C1 segment of cervical spinal cord (tissue), 14 donors: ENCODE results near the gene HPCAL1.

ENCODE experiments used
- DNase-seq, 14 donors: peaks; one replicate each; lab custom pipeline; 2025; lab: John Stamatoyannopoulos, UW

Gene HPCAL1

GRCh38 chr2:10322973-10323372, 20.3 kb downstream of the HPCAL1 start:
- no peak for DNase-seq

- no peak for DNase-seq
Measured at GRCh38 chr2:10323535-10323934, 20.8 kb downstream of the HPCAL1 start.

- no peak for DNase-seq
Measured at GRCh38 chr2:10324095-10324832, 21.6 kb downstream of the HPCAL1 start.

GRCh38 chr2:10325278-10326145, 22.8 kb downstream of the HPCAL1 start:
- DNase-seq: peak in 1 of 14 donors; percentile 58

- peak in 2 of 14 donors; percentile 51 to 95 for DNase-seq
Measured at GRCh38 chr2:10326151-10326616, 23.5 kb downstream of the HPCAL1 start.

- DNase-seq: peak in 4 of 14 donors; percentile 20 to 91 (median 40)
Measured at GRCh38 chr2:10326707-10327594, 24.2 kb downstream of the HPCAL1 start.

GRCh38 chr2:10327896-10328669, 25.4 kb downstream of the HPCAL1 start:
- peak in 1 of 14 donors; percentile 65 for DNase-seq

GRCh38 chr2:10328670-10329579, 26.2 kb downstream of the HPCAL1 start:
- DNase-seq: no peak

GRCh38 chr2:10329580-10329879, 26.8 kb downstream of the HPCAL1 start:
- no peak for DNase-seq

GRCh38 chr2:10329880-10330699, 27.4 kb downstream of the HPCAL1 start:
- DNase-seq: peak in 2 of 14 donors; percentile 22 to 42

- peak in 1 of 14 donors; percentile 44 for DNase-seq
Measured at GRCh38 chr2:10330700-10331026, 28.0 kb downstream of the HPCAL1 start.

- peak in 2 of 14 donors; percentile 44 to 77 for DNase-seq
Measured at GRCh38 chr2:10331027-10331701, 28.5 kb downstream of the HPCAL1 start.

GRCh38 chr2:10331702-10332401, 29.1 kb downstream of the HPCAL1 start:
- DNase-seq: peak in 1 of 14 donors; percentile 29

GRCh38 chr2:10332402-10333246, 29.9 kb downstream of the HPCAL1 start:
- no peak for DNase-seq

- peak in 1 of 14 donors; percentile 22 for DNase-seq
Measured at GRCh38 chr2:10333247-10333613, 30.5 kb downstream of the HPCAL1 start.

- no peak for DNase-seq
Measured at GRCh38 chr2:10333966-10334365, 31.3 kb downstream of the HPCAL1 start.
